ENCODE results near the gene IFIT3.
"Not testable (repeated sequence)": the region's sequence is repeated elsewhere in the genome, so short reads cannot be mapped to it uniquely, and the experiment has no call there.

The IFIT3 gene

GRCh38 chr10:89304026-89304425 is 23.8 kb upstream of the IFIT3 start:
- no peak for DNase-seq (ENCODE audit: low read depth in 1 of 2, low spot score in 1 of 2)

GRCh38 chr10:89304446-89304845 is 23.4 kb upstream of the IFIT3 start:
- DNase-seq (ENCODE audit: low read depth in 1 of 2, low spot score in 1 of 2): no peak

GRCh38 chr10:89304925-89305324 is 22.9 kb upstream of the IFIT3 start:
- DNase-seq (ENCODE audit: low read depth in 1 of 2, low spot score in 1 of 2): no peak

DNA sequence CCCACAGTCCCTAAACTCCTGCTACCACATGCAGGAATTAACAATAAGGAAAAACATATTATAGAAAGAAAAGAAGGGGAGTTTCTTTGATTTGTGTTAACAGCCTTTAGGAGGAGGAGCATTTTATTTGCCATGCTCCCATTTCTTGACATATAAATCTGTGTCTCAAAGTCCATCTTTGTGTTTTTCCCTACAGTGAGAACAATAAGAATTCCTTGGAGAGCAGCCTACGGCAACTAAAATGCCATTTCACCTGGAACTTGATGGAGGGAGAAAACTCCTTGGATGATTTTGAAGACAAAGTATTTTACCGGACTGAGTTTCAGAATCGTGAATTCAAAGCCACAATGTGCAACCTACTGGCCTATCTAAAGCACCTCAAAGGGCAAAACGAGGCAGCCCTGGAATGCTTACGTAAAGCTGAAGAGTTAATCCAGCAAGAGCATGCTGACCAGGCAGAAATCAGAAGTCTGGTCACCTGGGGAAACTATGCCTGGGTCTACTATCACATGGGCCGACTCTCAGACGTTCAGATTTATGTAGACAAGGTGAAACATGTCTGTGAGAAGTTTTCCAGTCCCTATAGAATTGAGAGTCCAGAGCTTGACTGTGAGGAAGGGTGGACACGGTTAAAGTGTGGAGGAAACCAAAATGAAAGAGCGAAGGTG is 21.9 kb upstream of the IFIT3 start:
- DNase-seq (ENCODE audit: low read depth in 1 of 2, low spot score in 1 of 2): no peak

- DNase-seq (ENCODE audit: low read depth in 1 of 2, low spot score in 1 of 2): no peak
Observed at GRCh38 chr10:89306434-89307268, 21.1 kb upstream of the IFIT3 start.

DNA sequence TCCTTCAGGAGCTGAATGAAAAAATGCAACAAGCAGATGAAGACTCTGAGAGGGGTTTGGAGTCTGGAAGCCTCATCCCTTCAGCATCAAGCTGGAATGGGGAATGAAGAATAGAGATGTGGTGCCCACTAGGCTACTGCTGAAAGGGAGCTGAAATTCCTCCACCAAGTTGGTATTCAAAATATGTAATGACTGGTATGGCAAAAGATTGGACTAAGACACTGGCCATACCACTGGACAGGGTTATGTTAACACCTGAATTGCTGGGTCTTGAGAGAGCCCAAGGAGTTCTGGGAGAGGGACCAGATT is 20.6 kb upstream of the IFIT3 start:
- DNase-seq (ENCODE audit: low read depth in 1 of 2, low spot score in 1 of 2): no peak

- no peak for DNase-seq (ENCODE audit: low read depth in 1 of 2, low spot score in 1 of 2)
Observed at GRCh38 chr10:89308266-89308665, 19.5 kb upstream of the IFIT3 start.

DNA sequence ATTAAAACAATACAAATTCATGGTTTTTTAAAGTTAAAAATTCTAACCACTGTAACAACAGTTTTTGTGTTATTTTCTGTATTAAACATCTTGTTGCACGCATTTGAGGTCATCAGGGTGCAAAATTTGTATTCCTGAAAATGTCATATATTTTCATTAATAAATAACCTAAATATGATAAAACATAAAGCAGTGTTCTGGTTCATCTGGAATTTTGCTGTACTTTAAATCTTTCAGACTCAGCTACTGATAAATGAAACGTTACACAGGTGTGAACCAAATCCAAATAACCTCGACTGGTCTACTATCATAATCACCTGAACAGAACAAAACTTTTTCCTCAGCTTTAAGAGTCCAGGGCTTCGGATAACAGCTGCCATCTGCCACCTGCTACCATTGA is 19.1 kb upstream of the IFIT3 start:
- DNase-seq (ENCODE audit: low read depth in 1 of 2, low spot score in 1 of 2): no peak

DNA sequence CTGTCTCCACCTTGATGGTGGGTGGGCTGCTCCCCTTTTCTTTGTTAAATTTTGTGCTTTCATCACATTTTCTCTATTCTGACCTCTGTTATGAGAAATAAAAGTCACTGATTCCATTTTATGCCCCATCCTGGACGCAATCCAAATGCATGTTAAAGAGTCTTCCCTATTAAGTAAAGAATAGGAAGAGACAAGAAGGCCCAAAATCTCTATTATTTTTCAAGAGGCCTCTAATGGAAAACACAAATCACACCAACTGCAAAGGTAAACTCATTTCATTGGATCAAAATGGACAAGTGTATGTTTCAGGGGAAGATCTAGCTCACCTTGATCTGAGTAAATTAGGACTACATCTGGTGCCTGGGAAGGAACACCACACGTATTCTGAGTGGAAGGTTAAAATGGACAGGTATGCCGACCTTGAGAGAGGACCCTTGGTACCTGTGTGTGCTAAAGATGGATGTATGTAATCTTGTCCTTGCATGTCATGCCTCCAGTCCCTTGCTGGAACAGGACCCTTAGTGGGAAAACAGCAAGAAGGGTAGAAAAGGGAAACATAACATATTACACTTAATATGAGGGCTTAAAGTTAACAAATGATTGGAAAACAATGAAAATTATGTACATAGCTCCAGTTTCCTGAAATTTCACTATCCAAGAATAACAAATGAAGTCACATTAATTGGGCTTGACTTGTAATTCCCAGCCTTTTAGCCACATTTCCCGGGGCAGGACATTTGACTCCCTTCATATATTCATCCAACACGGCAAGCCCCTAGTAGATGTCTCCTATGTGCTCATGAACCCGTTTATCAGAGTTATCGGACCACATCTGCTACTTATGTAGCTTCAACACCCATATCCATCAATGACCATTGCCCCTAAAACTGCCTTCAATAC is 18.4 kb upstream of the IFIT3 start:
- DNase-seq (ENCODE audit: low read depth in 1 of 2, low spot score in 1 of 2): no peak

DNA sequence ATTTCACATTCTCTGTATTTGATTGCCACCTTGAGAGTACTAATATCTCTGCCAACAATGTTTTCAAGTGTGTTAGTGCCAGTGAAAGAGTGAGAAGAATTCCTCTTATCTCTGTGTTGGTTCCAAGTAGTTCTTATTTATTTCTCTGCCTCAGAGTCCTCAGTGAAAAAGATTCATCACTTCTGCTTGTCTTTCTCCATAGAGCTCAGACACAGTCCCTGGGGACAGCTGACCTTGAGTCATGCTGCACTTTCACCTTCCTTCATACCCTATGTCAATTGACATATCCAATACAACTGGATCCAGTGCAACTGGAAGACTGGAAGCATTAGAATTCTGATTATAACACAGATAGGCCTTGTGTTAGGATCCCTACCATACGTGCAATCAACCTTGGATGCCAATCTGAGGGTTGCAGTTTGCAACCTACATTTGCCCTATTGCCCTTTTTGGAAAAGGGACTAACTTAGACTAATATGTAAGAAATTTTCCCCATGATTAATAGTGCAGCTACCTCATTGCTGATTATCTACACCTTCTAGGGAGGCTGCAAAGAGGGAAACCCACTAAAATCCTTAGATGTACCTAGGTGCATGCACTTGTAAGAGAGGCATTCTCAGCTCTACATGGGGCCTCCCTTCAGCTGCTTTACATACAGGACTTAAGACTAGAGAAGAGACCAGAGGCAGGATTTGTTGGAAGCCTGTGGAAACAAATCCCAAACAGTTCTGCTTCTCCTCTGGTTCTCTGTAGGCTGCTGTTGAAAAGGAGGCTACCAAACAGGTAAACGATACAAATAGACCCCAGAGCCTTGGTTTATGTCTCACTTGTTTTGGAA is 17.5 kb upstream of the IFIT3 start:
- no peak for DNase-seq (ENCODE audit: low read depth in 1 of 2, low spot score in 1 of 2)

GRCh38 chr10:89312973-89313372 is 14.8 kb upstream of the IFIT3 start:
- no peak for DNase-seq (ENCODE audit: low read depth in 1 of 2, low spot score in 1 of 2)

DNA sequence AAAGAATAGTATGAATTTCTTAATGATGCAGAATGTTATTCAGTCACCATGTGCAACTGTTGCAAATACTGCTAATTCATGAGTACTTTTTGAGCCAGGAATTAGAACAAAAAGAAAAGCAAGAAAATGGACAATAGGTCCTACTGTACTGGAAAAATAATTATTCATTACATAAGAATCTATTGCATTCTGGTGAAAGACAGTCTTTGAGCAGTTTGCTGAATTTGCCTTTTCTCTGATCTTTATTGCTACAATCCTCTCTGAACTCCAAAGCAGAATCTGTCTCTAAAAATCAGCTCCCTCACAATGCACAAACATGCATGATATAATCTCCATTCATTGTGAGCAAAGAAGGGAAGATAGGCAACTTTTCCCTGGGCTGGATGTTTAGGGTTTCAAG is 13.1 kb upstream of the IFIT3 start:
- DNase-seq (ENCODE audit: low read depth in 1 of 2, low spot score in 1 of 2): no peak

DNA sequence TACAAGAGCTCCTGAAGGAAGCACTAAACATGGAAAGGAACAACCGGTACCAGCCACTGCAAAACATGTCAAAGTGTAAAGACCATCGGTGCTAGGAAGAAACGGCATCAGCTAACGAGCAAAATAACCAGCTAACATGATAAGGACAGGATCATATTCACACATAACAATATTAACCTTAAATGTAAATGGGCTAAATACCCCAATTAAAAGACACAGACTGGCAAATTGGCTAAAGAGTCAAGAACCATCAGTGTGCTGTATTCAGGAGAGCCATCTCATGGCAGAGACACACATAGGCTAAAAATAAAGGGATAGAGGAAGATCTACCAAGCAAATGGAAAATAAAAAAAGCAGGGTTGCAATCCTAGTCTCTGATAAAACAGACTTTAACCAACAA is 9.8 kb upstream of the IFIT3 start:
- DNase-seq (ENCODE audit: low read depth in 1 of 2, low spot score in 1 of 2): not testable (repeated sequence)

GRCh38 chr10:89325081-89325480 is 2.7 kb upstream of the IFIT3 start:
- DNase-seq (ENCODE audit: low read depth in 1 of 2, low spot score in 1 of 2): not testable (repeated sequence)

GRCh38 chr10:89325856-89326255 is 1.9 kb upstream of the IFIT3 start:
- DNase-seq (ENCODE audit: low read depth in 1 of 2, low spot score in 1 of 2): not testable (repeated sequence)

DNA sequence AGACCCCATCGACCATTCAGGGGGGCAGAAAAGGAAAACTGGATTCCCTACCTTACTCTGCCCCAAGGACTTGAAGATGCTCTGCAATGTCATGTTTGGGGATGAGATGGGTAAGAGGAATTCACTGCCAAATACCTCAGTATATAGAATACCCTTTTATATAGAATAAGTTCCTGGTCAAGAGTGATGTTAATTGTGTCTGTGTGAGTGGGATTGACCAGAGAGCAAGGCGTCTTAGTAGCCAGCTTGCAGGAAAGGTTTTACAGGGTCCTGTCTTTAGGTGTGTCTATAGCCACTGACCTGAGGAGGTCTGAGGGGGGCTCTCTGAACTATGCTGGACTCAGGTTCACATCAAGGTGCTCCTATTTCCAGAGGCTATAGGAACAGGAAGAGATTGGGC is 1.4 kb downstream of the IFIT3 start:
- DNase-seq (ENCODE audit: low read depth in 1 of 2, low spot score in 1 of 2): no peak

- DNase-seq (ENCODE audit: low read depth in 1 of 2, low spot score in 1 of 2): not testable (repeated sequence)
Observed at GRCh38 chr10:89330014-89330413, 2.2 kb downstream of the IFIT3 start.

- no peak for DNase-seq (ENCODE audit: low read depth in 1 of 2, low spot score in 1 of 2)
Observed at GRCh38 chr10:89330537-89331212, 2.9 kb downstream of the IFIT3 start.

GRCh38 chr10:89331487-89332122 is 3.8 kb downstream of the IFIT3 start:
- DNase-seq (ENCODE audit: low read depth in 1 of 2, low spot score in 1 of 2): not testable (repeated sequence)

DNA sequence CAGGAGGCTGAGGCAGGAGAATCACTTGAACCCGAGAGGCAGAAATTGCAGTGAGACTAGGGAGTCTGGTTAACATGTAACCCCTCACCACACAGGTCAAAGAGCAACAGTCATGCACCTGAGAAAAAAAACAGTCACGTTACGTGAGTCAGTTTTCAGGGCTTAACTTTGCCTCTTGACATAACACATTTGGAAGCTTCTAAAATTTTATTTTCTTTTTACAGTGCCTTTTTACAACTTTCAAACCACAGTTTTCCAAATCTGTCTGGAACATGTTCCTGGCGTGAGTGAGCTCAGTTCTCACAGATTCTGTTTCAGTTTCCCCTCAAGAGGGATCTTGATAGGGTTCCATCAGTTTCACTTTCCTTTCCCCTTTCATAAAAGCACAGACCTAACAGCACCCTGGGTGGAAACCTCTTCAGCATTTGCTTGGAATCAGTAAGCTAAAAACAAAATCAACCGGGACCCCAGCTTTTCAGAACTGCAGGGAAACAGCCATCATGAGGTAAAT is 4.4 kb downstream of the IFIT3 start:
- no peak for DNase-seq (ENCODE audit: low read depth in 1 of 2, low spot score in 1 of 2)

Data from activated T-helper 1 cell treated with anti-CD3 and anti-CD28 coated beads, Interleukin-2, amount 50 U/mL, for 16 hours (primary cell).